Measurements from ENCODE around the gene IL24.
A peak's percentile ranks its signal among the peaks of the same experiment; 100 is the strongest.

IL24 gene

DNA sequence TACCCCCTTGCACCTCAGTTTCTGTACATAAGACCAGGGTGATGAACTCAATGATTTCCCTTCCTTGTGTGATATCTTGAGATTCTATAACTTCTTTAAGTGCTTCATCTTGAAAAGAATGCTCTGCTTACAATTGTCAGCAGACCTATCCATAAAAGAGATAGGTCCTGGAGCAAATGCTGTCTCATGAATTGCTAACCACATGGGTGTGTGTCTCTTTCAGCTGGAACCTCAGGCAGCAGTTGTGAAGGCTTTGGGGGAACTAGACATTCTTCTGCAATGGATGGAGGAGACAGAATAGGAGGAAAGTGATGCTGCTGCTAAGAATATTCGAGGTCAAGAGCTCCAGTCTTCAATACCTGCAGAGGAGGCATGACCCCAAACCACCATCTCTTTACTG is 29.0 kb upstream of the IL24 start:
- no peak overlapping the region for H3K4me3 ChIP-seq (replicated peaks; ENCODE audit: low read depth, low read length)
- H3K36me3 ChIP-seq (ENCODE audit: control insufficient read depth, insufficient read depth, low read length) = no peaks in the 10 kb centered on the region
- no peak for TF ChIP-seq CTCF (IDR thresholded peaks at IDR 0.05; ENCODE audit: insufficient read depth, low read length, poor library complexity, severe bottlenecking)
- no peak for DNase-seq (ENCODE audit: extremely low read depth, insufficient read length)
- H3K27me3 ChIP-seq (replicated peaks; ENCODE audit: control insufficient read depth, insufficient read depth, low read length) = no peaks in the 10 kb centered on the region

DNA sequence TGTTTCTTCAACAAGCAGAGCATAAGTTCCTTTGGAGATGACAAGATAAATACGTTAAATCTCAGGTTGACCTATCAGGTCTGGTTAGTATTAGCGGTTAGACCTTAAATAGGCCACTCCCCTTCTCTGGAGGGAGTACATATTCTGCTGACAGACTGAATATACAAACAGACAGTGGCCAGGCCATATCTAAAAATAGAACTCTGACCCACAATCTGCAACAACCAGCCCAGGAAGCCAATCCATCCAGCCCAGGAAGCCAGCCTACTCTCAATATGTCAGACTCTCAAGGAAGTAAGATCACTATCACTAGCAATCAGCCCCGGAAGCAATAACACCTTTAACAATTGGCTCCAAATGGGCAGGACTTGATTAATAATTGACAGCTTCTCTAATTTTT is 25.1 kb upstream of the IL24 start:
- Histone ChIP-seq H3K36me3 (ENCODE audit: control insufficient read depth, insufficient read depth, low read length) (no peaks in the 10 kb centered on the region), H3K4me3 (replicated peaks; ENCODE audit: low read depth, low read length) (no peak overlapping the region), H3K27me3 (replicated peaks; ENCODE audit: control insufficient read depth, insufficient read depth, low read length) (no peaks in the 10 kb centered on the region)
- no peak for DNase-seq (ENCODE audit: extremely low read depth, insufficient read length)
- no peak for TF ChIP-seq CTCF (IDR thresholded peaks at IDR 0.05; ENCODE audit: insufficient read depth, low read length, poor library complexity, severe bottlenecking)

DNA sequence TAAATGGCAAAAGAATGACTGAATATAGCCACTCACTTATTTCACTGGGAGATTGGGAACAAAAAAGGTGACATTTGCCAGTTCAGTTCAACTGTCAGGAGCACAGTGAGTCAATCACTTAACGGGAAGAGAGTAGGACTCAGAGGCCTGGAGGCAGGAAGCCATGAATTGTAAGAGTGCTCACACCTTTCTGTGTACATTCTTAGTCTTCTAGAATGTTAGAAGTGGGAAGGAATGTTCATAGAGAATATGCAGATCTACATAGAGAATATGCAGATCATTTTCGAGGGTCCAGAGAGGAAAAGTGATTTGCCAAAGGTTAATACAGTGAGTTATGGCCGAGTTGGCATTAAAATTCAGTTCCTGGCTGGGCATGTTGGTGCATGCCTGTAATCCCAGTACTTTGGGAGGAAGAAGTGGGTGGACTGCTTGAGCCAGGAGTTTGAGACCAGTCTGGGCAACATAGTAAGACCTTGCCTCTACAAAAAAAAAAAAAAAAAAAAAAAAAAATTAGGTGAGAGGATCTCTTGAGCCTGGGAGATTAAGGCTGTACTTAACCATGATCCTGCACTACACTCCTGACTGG is 23.5 kb upstream of the IL24 start:
- no peak for TF ChIP-seq CTCF (IDR thresholded peaks at IDR 0.05; ENCODE audit: insufficient read depth, low read length, poor library complexity, severe bottlenecking)
- no peaks in the 10 kb centered on the region for H3K27me3 ChIP-seq (replicated peaks; ENCODE audit: control insufficient read depth, insufficient read depth, low read length)
- H3K4me3 ChIP-seq (replicated peaks; ENCODE audit: low read depth, low read length) = no peak overlapping the region
- DNase-seq (ENCODE audit: extremely low read depth, insufficient read length) = no peak
- no peaks in the 10 kb centered on the region for H3K36me3 ChIP-seq (ENCODE audit: control insufficient read depth, insufficient read depth, low read length)

GRCh38 chr1:206875752-206876377 is 21.4 kb upstream of the IL24 start:
- no peaks in the 10 kb centered on the region for H3K36me3 ChIP-seq (ENCODE audit: control insufficient read depth, insufficient read depth, low read length)
- DNase-seq (ENCODE audit: extremely low read depth, insufficient read length) = no peak
- TF ChIP-seq CTCF (IDR thresholded peaks at IDR 0.05; ENCODE audit: insufficient read depth, low read length, poor library complexity, severe bottlenecking) = no peak
- H3K27me3 ChIP-seq (replicated peaks; ENCODE audit: control insufficient read depth, insufficient read depth, low read length) = no peaks in the 10 kb centered on the region
- H3K4me3 ChIP-seq (replicated peaks; ENCODE audit: low read depth, low read length) = no peak overlapping the region

GRCh38 chr1:206878456-206878855 is 18.8 kb upstream of the IL24 start:
- Histone ChIP-seq H3K36me3 (ENCODE audit: control insufficient read depth, insufficient read depth, low read length) (no peaks in the 10 kb centered on the region), H3K27me3 (replicated peaks; ENCODE audit: control insufficient read depth, insufficient read depth, low read length) (no peaks in the 10 kb centered on the region), H3K4me3 (replicated peaks; ENCODE audit: low read depth, low read length) (no peak overlapping the region)
- TF ChIP-seq CTCF (IDR thresholded peaks at IDR 0.05; ENCODE audit: insufficient read depth, low read length, poor library complexity, severe bottlenecking) = peak; percentile 12
- DNase-seq (ENCODE audit: extremely low read depth, insufficient read length) = no peak

Data from GM06990 (cell line).